Lower leg skin (tissue), 4 donors: ENCODE results near the gene CREBRF. TPM values are rescaled to one million over a fixed set of nuclear protein-coding genes. Genes with fewer than 3 reads are reported as not detected.
"Not testable (repeated sequence)": the region's sequence is repeated elsewhere in the genome, so short reads cannot be mapped to it uniquely, and the experiment has no call there.

Experiments
- DNase-seq, 2 donors: peaks; one replicate each; pipeline ENCODE4 v3.0.0-alpha.2; 2019; ENCODE audit warnings: low spot score in 2 of 2
- H3K4me3 ChIP-seq: fragments of 200-600 bp; sonication (generic); 2 replicates; pipeline ENCODE4 v1.5.1; 2017; ENCODE audit warnings: mild to moderate bottlenecking, low read depth; ENCODE audit not compliant: poor library complexity, severe bottlenecking
- POLR2A ChIP-seq, 2 donors: fragments of 450-650 bp; IDR thresholded peaks; one replicate each; pipeline ENCODE4 v1.6.1; 2016 to 2017; ENCODE audit warnings: antibody characterized with exemption in 2 of 2, mild to moderate bottlenecking in 1 of 2, moderate library complexity in 1 of 2
- WGBS, 2 donors: methylation state at CpG; one replicate each; pipeline ENCODE4 v1.1.5; 2018; 5-methylcytosine and 5-hydroxymethylcytosine counted together
- intact Hi-C: fragments of 100-400 bp; cut with DNase I; formaldehyde crosslinking; loops from one replicate; pipeline ENCODE4 v1.15.0; 2023; ENCODE audit warnings: low total_unique reads
- total RNA-seq, 4 donors: library from RNA; depleted of rRNA; stranded (reverse); fragments of >200 nt; gene quantifications; one replicate each; pipeline ENCODE4 v1.1.0, GENCODE V29; 2016
- TF ChIP-seq, protein P1 (sequence below), 3 donors: fragments of 450-650 bp; IDR thresholded peaks; one replicate each; pipeline ENCODE4 v1.5.1; 2016; ENCODE audit warnings: antibody characterized with exemption in 3 of 3, mild to moderate bottlenecking in 3 of 3, moderate library complexity in 2 of 3

The CREBRF gene
- total RNA-seq, 4 donors from 2014 or later, result 34.1 to 59.5 (median 42.1) TPM

DNA sequence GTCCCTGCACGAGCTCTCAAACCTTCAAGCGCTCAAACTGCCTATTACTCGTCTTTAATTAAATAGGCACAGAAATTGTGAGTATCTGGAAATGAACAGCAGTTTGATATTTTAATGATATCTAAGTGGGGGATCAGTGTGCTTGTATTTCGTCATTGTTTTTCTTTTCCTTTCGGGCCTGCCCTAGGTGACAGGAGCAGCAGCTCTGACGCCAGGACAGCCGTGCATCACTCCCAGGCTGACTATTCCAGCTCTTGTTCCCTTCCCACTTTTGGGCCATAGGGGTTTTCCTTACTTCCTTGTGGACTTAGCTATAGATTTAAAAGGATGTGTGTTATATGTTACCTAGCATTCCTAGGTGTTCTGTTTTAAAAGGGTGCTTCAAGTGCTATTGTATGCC, 97.7 kb downstream of the CREBRF start:
- intact Hi-C loops, result no loop called here
- 88 to 91% methylated on average over 7 of the region's 7 CpGs for WGBS, 2 donors

DNA sequence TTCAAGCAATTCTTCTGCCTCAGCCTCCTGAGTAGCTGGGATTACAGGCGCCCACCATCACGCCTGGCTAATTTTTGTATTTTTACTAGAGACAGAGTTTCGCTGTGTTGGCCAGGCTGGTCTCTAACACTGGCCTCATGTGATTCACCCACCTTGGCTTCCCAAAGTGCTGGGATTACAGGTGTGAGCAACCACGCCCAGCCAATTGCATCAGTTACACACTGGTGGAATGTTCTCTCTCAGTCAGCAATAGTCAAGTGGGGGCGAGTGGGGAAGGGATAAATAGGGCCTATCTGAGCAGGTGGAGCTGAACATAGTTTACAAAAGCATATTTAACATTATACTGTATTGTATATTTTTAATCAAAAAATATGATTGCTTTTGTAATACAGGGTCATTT, 98.5 kb downstream of the CREBRF start:
- intact Hi-C loops, H3K4me3 ChIP-seq: not testable (repeated sequence)
- WGBS, 2 donors, result 98% methylated on average over 5 of the region's 5 CpGs
- DNase-seq, result peak in 1 of 2 donors; percentile 17

More for the DNA sequence above, 97.7 kb downstream of the CREBRF start:
- peak in 1 of 2 donors; percentile 0 for DNase-seq
- TF ChIP-seq POLR2A (IDR thresholded peaks at IDR 0.05), result no peak
- TF ChIP-seq, protein P1, sequence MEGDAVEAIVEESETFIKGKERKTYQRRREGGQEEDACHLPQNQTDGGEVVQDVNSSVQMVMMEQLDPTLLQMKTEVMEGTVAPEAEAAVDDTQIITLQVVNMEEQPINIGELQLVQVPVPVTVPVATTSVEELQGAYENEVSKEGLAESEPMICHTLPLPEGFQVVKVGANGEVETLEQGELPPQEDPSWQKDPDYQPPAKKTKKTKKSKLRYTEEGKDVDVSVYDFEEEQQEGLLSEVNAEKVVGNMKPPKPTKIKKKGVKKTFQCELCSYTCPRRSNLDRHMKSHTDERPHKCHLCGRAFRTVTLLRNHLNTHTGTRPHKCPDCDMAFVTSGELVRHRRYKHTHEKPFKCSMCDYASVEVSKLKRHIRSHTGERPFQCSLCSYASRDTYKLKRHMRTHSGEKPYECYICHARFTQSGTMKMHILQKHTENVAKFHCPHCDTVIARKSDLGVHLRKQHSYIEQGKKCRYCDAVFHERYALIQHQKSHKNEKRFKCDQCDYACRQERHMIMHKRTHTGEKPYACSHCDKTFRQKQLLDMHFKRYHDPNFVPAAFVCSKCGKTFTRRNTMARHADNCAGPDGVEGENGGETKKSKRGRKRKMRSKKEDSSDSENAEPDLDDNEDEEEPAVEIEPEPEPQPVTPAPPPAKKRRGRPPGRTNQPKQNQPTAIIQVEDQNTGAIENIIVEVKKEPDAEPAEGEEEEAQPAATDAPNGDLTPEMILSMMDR (IDR thresholded peaks at IDR 0.05), result no peak
- H3K4me3 ChIP-seq, result no peak overlapping the region

DNA sequence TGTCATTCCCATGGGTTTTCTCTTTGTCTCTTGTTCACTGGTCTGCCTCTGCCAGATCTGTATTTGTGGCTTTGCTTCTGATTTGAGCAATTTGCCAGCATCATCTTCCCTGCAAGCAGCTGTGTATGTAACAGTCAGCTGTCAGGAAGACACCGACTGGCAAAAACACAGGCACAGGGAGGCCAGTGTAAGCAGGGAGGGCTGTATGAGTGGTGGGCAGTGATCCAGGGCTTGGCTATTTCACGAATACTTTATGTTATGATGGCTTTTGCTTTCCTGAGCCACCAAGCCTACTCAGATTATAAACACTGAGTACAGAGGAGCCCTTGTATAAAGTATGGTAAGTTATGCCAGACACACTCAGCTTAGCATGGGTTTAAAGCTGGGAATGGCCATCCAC, 99.8 kb downstream of the CREBRF start:
- DNase-seq, result peak in 1 of 2 donors; percentile 52

DNA sequence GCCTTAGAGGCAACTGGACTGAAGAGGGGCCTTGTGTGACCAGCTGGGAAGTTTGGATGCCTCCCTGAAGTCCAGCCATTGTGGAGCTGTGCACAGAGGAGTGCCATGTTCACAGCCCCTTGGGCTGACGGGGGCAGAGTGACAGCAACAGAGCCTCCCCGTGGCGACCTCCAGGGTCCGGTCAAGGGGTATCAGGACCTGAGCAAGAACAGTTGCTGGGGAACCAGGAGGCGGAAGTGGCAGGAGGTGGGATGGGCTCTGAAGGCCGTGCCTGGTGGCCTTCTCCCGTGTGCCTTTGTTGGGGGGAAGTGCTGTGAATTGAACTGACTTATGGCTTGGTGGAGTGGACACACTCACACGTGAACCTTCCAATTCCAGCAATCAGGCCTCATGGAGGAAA, 102.2 kb downstream of the CREBRF start:
- H3K4me3 ChIP-seq, result no peak overlapping the region
- intact Hi-C loops, result no loop called here
- TF ChIP-seq, protein P1 (IDR thresholded peaks at IDR 0.05), result no peak
- no peak for TF ChIP-seq POLR2A (IDR thresholded peaks at IDR 0.05)
- peak in 1 of 2 donors; percentile 32 for DNase-seq
- WGBS, 2 donors, result 79 to 91% methylated on average over 8 of the region's 8 CpGs

More for the DNA sequence above, 99.8 kb downstream of the CREBRF start:
- intact Hi-C loops, result no loop called here
- WGBS, 2 donors, result 52 to 66% methylated on average over 2 of the region's 2 CpGs
- TF ChIP-seq POLR2A (IDR thresholded peaks at IDR 0.05), result no peak
- TF ChIP-seq, protein P1 (IDR thresholded peaks at IDR 0.05), result no peak
- H3K4me3 ChIP-seq, result no peak overlapping the region

DNA sequence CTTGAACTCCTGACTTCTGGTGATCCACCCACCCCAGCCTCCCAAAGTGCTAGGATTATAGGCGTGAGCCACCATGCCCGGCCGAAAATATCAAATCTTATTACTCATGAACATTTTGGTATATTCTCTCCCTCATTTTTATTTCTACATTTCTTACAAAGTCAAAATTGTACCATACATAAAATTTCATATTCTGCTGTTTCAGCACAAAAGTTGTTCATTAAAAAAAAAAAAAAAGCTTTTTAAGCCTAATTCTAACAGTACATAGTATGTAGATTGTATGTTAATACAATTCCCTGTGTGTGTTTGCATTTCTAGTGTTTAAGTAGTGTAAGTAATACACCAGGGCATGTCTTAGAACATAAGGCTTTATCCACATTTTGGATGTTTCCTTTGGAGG, 103.1 kb downstream of the CREBRF start:
- DNase-seq, result no peak

DNA sequence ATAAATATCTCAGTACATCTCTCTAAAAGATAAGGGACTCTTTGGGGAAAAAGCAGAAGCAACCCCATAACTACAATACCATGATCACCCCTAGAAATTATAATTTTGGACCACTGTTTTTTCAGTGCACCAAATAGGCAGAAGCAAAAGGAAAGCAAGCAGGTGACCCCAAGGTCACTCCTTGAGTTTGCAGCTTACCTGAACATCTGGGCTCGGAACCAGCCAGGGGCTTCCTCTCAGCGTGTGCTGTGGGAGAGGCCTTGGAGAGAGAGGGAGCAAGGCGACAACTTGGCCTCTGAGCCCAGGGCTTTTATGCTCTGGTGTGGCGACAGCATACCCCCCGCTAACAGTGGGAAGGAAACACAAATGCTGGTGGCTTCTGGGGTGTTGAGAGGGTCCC, 105.0 kb downstream of the CREBRF start:
- intact Hi-C loops, result no loop called here
- WGBS, 2 donors, result 92 to 98% methylated on average over 5 of the region's 5 CpGs
- TF ChIP-seq, protein P1 (IDR thresholded peaks at IDR 0.05), result no peak
- TF ChIP-seq POLR2A (IDR thresholded peaks at IDR 0.05), result no peak
- H3K4me3 ChIP-seq, result no peak overlapping the region
- DNase-seq, result peak in 1 of 2 donors; percentile 28

More for the DNA sequence above, 103.1 kb downstream of the CREBRF start:
- H3K4me3 ChIP-seq, result no peak overlapping the region
- TF ChIP-seq POLR2A (IDR thresholded peaks at IDR 0.05), result no peak
- TF ChIP-seq, protein P1 (IDR thresholded peaks at IDR 0.05), result no peak
- 71 to 92% methylated on average over 3 of the region's 3 CpGs for WGBS, 2 donors
- intact Hi-C loops, result no loop called here
